GM23338 (cell line): ENCODE results near the gene TMCO4. TPM values are rescaled to one million over a fixed set of nuclear protein-coding genes. Genes with fewer than 3 reads are reported as not detected.

Experiments used
- ATAC-seq: fragments of 200-7000 bp; cut with Tn5 transposase; 3 replicates; pipeline ENCODE4 v1.9.1; 2020
- DNase-seq: peaks from one replicate; pipeline ENCODE4 v3.0.0-alpha.2; 2015; ENCODE audit warnings: low spot score
- H2AFZ ChIP-seq: fragments of 200-600 bp; sonication (generic); 2 replicates; pipeline ENCODE4 v1.8.0; 2016; ENCODE audit warnings: antibody characterized with exemption, mild to moderate bottlenecking, moderate library complexity
- H3F3A ChIP-seq: fragments of 200-600 bp; sonication (generic); replicated peaks from 2 replicates; pipeline ENCODE4 v1.8.0; 2017; ENCODE audit warnings: antibody characterized with exemption, mixed run types, low read depth
- H3K27ac ChIP-seq: fragments of 200-600 bp; sonication (generic); 2 replicates; pipeline ENCODE4 v1.6.1; 2016; ENCODE audit warnings: low read depth
- H3K27me3 ChIP-seq: fragments of 200-600 bp; sonication (generic); 2 replicates; pipeline ENCODE4 v1.8.0; 2016; ENCODE audit warnings: mild to moderate bottlenecking, mixed run types, moderate library complexity; ENCODE audit not compliant: insufficient read depth
- H3K36me3 ChIP-seq: fragments of 200-600 bp; sonication (generic); 2 replicates; pipeline ENCODE4 v1.8.0; 2016; ENCODE audit warnings: mild to moderate bottlenecking; ENCODE audit not compliant: insufficient read depth
- H3K4me1 ChIP-seq: fragments of 200-600 bp; sonication (generic); 2 replicates; pipeline ENCODE4 v1.8.0; 2016; ENCODE audit warnings: mild to moderate bottlenecking, moderate library complexity; ENCODE audit not compliant: insufficient read depth
- H3K4me2 ChIP-seq: fragments of 200-600 bp; sonication (generic); 2 replicates; pipeline ENCODE4 v1.7.1; 2017; ENCODE audit warnings: mixed run types
- H3K4me3 ChIP-seq: fragments of 200-600 bp; sonication (generic); 2 replicates; pipeline ENCODE4 v1.6.1; 2016; ENCODE audit warnings: mixed run types
- H3K79me2 ChIP-seq: fragments of 200-600 bp; sonication (generic); replicated peaks from 2 replicates; pipeline ENCODE4 v1.8.0; 2017; ENCODE audit warnings: mild to moderate bottlenecking; ENCODE audit not compliant: insufficient read depth
- H3K9me2 ChIP-seq: fragments of 200-600 bp; sonication (generic); 2 replicates; pipeline ENCODE4 v1.8.0; 2017; ENCODE audit not compliant: insufficient read depth
- H4K20me1 ChIP-seq: fragments of 200-600 bp; sonication (generic); replicated peaks from 2 replicates; pipeline ENCODE4 v1.8.0; 2017; ENCODE audit warnings: mild to moderate bottlenecking; ENCODE audit not compliant: insufficient read depth
- H3K27ac Mint-ChIP-seq: 2 replicates; pipeline ENCODE4 v1.8.0; 2020; ENCODE audit warnings: inconsistent platforms, mild to moderate bottlenecking, moderate library complexity, mixed read lengths
- H3K27me3 Mint-ChIP-seq: 3 replicates; pipeline ENCODE4 v1.8.0; 2022; ENCODE audit warnings: low read depth, mild to moderate bottlenecking, moderate library complexity, mixed read lengths, inconsistent platforms; ENCODE audit not compliant: insufficient read depth, poor library complexity
- H3K36me3 Mint-ChIP-seq: 3 replicates; pipeline ENCODE4 v1.8.0; 2021; ENCODE audit warnings: low read depth, mild to moderate bottlenecking, inconsistent platforms, moderate library complexity, mixed read lengths
- H3K4me1 Mint-ChIP-seq: 3 replicates; pipeline ENCODE4 v1.8.0; 2020; ENCODE audit warnings: mild to moderate bottlenecking, inconsistent platforms, mixed read lengths
- H3K4me3 Mint-ChIP-seq: 3 replicates; pipeline ENCODE4 v1.8.0; 2021; ENCODE audit warnings: moderate library complexity, mild to moderate bottlenecking, inconsistent platforms, mixed read lengths
- H3K9me3 Mint-ChIP-seq: 3 replicates; pipeline ENCODE4 v1.8.0; 2020; ENCODE audit warnings: moderate library complexity, mild to moderate bottlenecking, inconsistent platforms, mixed read lengths
- CTCF ChIP-seq, 2 experiments: fragments of 200-600 bp in 1 of 2; sonication (generic) in 1 of 2; conservative IDR thresholded peaks; 2 replicates each; pipeline versions ENCODE4 v1.5.1 to v1.6.1; 2016 to 2017; ENCODE audit warnings: antibody characterized with exemption in 2 of 2, low read depth in 2 of 2, mild to moderate bottlenecking in 2 of 2, moderate library complexity in 1 of 2
- ETS1 ChIP-seq: IDR thresholded peaks from 2 replicates; pipeline ENCODE4 v1.6.1; 2016; ENCODE audit warnings: antibody characterized with exemption
- POLR2AphosphoS5 ChIP-seq: IDR thresholded peaks from 2 replicates; pipeline ENCODE4 v1.6.1; 2016; ENCODE audit warnings: antibody characterized with exemption, low read depth
- REST ChIP-seq: IDR thresholded peaks from one replicate; pipeline ENCODE4 v1.6.1; 2018; ENCODE audit warnings: antibody characterized with exemption; ENCODE audit not compliant: unreplicated experiment
- polyA plus RNA-seq: library from polyadenylated mRNA; unstranded; fragments of >200 nt; fragmentation: Nextera tagmentation; extraction: Ambion mirVana; gene quantifications from 2 replicates; pipeline ENCODE4 v1.2.1, GENCODE V29; 2016
- total RNA-seq: library from RNA; depleted of rRNA; stranded (reverse); fragments of >200 nt; shearing (Covaris generic); gene quantifications from 2 replicates; pipeline ENCODE4 v1.2.3, GENCODE V29; 2014

TMCO4 gene
- total and polyA plus RNA-seq, 2 experiments from 2014 or later = 2.6 to 6.9 TPM

GRCh38 chr1:19844731-19845495 is 45.2 kb upstream of the TMCO4 start:
- Histone ChIP-seq H3K4me2 (no peak overlapping the region), H3K36me3 (no peaks in the 10 kb centered on the region), H3K9me2 (no peaks in the 10 kb centered on the region), H3K27me3 (no peaks in the 10 kb centered on the region), H3K4me3 (no peak overlapping the region), H3K4me1 (no peaks in the 10 kb centered on the region), H4K20me1 (no peaks in the 10 kb centered on the region), H3F3A (no peaks in the 10 kb centered on the region), H3K27ac (no peak overlapping the region), H3K79me2 (no peaks in the 10 kb centered on the region), H2AFZ (peak overlapping the region; percentile 47)
- no peak for ATAC-seq
- peaks cover 6% of the 10 kb centered on the region for H3K4me1 Mint-ChIP-seq
- H3K27me3 Mint-ChIP-seq = peaks cover 1% of the 10 kb centered on the region
- no peak for DNase-seq
- no peaks in the 10 kb centered on the region for H3K36me3 Mint-ChIP-seq
- TF ChIP-seq ETS1 = no peak
- TF ChIP-seq CTCF (conservative IDR thresholded peaks at IDR 0.05; ENCODE audit: low read depth in 2 of 2) = no peak
- no peak overlapping the region for H3K27ac Mint-ChIP-seq
- no peak overlapping the region for H3K4me3 Mint-ChIP-seq
- no peaks in the 10 kb centered on the region for H3K9me3 Mint-ChIP-seq

- H3K4me1 ChIP-seq = no peaks in the 10 kb centered on the region
- H3K9me2 ChIP-seq = no peaks in the 10 kb centered on the region
- ATAC-seq (no peak), DNase-seq (no peak)
- H3K9me3 Mint-ChIP-seq = no peaks in the 10 kb centered on the region
- H3F3A ChIP-seq = no peaks in the 10 kb centered on the region
- no peaks in the 10 kb centered on the region for H3K79me2 ChIP-seq
- no peaks in the 10 kb centered on the region for H3K36me3 Mint-ChIP-seq
- H3K27ac ChIP-seq = no peak overlapping the region
- H3K27ac Mint-ChIP-seq = no peak overlapping the region
- no peak overlapping the region for H3K4me2 ChIP-seq
- H3K4me3 Mint-ChIP-seq = no peak overlapping the region
- H3K4me1 Mint-ChIP-seq = peaks cover 5% of the 10 kb centered on the region
- no peaks in the 10 kb centered on the region for H4K20me1 ChIP-seq
- no peaks in the 10 kb centered on the region for H3K27me3 ChIP-seq
- no peak overlapping the region for H2AFZ ChIP-seq
- H3K27me3 Mint-ChIP-seq = no peaks in the 10 kb centered on the region
- H3K4me3 ChIP-seq = no peak overlapping the region
- no peaks in the 10 kb centered on the region for H3K36me3 ChIP-seq
- TF ChIP-seq REST (no peak), POLR2AphosphoS5 (no peak), CTCF (conservative IDR thresholded peaks at IDR 0.05; ENCODE audit: low read depth in 2 of 2) (no peak)
These were observed 40.5 kb upstream of the TMCO4 start for GRCh38 chr1:19840228-19840627.
